Activated naive CD4-positive, alpha-beta T cell treated with Interleukin-2 at 50 U/mL for 16 hours (primary cell): ENCODE data around the gene SARM1.
"Not testable (repeated sequence)": the region's sequence is repeated elsewhere in the genome, so short reads cannot be mapped to it uniquely, and the experiment has no call there.

Source experiments
- DNase-seq: peaks from one replicate; pipeline ENCODE4 v3.0.0-alpha.2; 2020

The SARM1 gene

DNA sequence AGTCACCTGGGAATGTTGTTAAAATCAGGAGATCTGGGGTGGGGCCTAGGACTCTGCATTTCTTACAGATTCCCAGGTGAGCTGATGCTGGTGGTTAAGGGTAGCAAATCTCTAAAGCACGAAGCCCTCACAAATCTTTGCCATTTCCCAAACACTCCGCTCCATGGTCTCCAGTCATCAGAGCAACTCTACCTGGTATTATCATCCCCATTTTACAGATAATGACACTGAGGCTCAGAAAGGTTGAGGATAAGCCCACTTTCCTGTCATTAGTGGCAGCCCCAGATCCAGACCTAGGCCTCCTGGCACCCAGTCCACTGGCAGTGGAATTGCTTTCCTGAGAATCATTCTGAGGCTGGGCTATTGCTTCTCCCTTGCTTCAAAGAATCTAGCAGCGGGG lies 25.8 kb downstream of the SARM1 start:
- DNase-seq, result no peak

DNA sequence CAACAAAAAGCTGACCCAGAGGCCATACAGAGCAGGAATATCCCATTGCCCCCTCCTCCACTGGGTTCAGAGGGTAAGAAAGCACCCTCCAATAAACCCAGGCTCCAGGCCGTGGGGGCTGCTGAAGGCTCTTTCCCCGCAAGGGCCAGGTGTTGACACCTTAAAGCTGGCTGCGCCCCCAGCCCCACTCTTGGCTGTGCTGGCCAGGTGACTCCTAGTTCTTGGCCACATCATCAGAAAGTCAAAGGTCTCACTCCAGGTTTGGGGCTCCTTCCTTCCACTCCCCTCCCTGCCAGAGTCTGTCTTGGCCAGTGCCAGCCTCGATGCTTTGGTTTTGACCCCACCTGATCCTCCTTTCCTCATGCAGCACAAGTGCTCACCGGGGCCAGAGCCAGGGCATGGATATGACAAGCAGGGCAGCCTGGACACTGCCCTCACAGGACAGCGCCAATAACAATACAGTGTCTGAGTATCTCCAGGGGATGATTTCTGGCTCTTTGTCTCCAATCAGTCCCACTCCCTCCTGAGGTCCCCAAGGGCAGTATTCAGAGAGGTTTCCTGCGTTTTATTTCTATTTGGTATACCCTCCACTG lies 26.3 kb downstream of the SARM1 start:
- DNase-seq, result no peak

DNA sequence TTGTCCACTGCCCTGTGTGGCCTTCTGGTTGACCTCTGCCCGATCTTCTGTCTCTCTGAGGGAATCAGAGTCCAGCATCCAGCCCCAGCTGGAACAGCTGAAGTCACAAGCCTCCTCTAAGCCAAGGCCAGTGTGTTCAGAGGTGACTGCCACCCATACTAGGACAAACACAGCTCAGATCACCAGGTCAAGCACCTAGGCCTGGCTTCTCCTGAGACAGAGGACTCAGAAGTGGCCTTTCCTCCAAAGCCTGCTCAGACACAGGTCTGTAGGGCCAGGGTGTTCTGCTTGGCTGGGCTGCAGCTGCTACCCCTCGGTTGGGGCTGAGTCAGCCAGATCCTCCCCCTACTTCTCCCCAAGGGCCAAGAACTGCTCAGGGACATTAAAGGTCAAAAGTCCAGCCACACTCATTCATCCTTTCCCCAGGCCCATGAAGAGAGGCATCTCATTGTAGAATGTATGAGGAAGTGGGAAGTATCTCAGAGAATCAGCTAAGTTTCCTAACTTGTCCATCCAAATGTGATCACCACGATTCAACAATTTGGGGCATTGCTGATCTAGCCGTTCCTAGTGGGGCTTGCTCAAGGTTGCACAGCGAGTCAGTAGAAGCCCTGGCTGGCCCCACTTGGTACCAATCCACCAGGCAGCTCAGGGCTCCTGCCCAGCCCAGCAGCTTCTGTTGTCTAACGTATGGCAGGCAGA lies 26.9 kb downstream of the SARM1 start:
- no peak for DNase-seq

DNA sequence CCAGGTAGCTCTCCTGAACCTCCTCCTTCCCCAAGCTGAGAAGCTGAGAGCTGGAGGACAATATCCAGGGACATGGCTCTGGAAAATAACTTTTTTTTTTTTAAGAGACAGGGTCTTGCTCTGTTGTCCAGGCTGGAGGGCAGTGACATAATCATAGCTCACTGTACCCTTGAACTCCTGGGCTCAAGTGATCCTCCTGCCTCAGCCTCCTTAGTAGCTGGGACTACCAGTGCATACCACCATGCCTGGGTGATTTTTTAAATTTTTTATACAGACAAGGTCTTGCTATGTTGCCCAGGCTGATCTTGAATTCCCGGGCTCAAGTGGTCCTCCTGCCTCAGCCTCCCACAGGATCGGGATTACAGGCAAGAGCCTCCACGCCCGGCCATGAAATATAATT lies 28.3 kb downstream of the SARM1 start:
- no peak for DNase-seq

DNA sequence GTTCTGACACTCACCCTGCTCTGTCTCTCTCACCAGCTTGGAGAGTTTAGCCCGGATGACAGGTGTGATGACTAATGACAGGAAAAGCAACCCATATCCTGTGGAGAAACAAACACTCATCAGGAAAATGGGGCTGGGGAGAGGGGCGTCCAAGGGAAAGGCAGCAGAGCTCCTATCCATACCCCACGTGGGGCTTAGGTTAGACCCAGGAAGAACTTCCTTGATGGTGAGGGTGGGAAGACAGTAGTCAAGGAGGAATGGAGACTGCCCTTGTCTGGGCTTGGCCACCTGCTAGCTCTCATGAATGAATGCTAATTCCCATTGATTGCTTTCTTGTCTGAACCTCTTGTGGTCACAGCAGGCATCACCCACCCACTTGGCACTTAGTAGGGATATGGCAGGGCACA lies 30.7 kb downstream of the SARM1 start:
- no peak for DNase-seq

DNA sequence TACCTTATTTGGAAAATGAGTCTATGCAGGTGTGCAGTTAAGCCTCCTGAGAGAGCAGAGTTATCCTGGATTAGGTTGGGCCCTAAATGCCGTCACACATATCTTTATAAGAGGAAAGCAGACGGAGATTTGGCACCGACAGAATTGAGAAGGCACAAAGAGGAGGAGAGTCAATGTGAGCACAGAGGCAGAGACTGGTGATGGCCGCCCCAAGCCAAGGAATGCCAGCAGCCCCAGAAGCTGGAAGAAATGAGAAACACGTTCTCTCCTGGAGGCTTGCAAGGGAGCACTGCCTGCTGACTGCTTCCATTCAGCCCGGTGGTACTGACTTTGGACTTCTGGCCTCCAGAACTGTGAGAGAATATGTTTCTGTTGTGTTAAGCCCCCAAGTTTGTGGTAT lies 31.4 kb downstream of the SARM1 start:
- no peak for DNase-seq

DNA sequence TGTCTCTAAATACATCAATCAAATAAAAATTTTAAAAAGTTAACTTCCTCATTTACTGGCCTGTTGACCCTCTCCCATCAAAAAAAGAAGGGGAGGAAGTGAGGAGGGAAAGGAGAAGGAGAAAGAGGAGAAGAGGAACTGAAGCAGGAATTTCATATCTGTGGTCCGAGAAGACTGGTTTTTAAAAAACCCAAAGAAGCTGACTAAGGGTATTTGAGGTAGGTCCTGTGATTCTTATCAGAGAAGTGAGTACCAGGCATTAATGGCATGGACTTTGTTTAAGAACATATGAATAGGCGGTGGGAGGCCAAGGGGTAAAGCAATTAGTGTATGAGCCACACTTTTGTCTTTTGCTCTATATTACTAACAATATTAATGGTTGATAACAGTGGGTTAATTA lies 32.5 kb downstream of the SARM1 start:
- no peak for DNase-seq

DNA sequence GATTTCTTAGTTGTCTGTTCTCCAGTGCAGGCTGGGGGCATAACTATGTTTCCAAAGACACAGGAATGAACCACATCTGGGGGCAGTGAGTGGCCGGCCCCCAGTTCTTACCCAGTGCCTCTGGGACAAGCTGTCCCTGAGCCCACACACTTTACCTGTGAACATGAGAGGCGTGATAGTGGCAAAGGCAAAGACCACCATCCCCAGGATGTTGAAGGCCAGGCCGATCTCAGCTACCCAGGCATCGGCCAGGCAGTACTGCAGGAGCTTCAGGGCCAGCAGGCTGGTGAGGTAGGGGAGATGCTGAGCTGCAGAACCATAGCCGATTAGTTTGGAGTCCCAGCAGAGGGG lies 32.9 kb downstream of the SARM1 start:
- no peak for DNase-seq

DNA sequence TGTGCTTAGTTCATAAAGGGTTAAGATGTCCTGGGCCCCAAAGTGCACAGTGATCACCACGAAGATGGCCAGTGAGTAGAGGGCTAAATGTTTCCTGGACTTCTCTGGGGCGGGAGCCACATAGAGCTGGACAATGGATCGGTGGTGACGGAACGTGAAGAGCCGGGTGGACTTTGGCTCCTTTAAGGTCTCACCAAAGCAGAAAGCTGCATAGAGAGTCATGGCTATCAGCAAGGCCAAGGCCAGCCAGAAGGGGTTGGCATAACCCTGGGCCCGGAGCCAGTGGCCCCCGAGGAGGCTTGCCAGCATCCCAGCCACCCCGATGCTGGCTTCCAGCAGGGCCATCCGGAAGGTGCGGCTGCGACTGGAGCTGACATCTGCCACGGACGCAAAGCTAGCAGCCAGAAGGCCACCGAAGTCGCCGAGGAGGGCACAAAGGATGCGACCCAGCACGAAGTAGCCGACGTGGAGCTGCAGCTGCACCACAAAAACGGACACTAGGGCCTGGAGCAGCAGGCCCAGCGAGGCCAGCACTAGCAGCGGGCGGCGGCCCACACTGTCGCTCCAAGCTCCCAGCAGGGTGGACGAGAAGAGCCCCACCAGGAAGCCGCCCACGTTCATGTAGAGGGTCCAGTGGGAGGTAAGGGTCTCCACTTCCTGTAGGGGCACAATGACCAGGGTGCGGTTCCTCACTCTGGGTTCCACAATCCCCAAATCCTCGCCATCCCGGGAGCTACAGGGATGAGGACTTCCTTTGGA lies 33.5 kb downstream of the SARM1 start:
- no peak for DNase-seq

DNA sequence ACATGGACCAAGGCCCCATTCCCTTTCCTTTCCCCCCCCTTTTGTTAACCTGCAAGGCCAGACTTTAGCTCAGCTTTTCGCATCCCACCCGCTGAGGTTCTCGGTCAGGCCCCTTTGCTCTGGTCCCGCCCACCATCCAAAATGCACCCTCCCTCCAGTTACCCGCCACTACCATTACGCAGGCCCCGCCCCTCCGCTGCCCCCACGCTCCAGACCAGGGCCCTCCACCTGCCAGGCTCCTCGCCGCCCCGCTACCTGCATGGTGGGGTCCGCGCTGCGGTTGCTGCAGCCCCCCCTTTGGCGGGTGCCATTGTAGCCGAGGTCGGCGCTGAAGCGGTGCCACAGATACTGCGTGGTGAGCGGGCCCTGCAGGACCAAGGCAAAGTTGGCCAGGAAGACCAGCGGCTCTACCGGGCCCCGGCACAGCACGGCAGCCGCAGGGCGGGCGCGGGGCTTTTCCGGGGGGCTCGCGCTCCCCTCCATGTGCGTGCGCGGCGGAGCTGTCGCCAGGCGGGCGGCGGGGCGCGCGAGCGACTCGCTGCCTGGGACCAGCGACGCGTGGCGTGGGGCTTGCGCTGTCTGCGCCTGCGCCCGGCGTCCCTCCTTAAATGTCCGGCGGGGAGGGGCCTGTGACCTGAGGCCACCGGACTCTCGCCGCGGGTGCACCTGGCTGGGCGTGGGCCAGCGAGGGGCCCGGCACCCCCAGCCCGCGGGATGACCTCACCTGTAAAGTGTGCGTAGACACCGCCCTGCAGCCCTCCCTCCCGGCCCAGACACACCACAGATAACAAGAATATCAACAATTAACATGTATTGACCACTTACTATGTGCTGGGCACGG lies 34.4 kb downstream of the SARM1 start, which contains the start of gene SLC46A1:
TSS of gene SLC46A1 (minus strand) at position 581 of the 841 bp plus-strand sequence. CDS start at position 483, 98 bp downstream.
- peak; percentile 63 for DNase-seq

DNA sequence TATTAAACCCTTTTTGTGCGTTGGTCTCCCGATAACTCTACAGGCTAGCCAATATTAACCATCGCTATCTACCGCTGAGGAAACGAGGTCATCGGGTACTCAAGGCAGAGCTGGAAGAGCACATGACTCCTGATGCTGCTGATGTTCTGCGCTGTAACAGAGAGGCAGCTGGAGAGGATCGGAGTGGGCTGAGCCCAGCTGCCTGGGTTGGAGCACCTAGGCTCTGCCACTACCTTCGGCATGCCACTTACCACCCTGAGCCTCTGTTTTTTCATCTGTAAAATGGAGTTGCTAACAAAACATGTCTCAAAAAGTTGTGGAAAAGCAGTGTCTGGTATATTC lies 35.0 kb downstream of the SARM1 start:
- no peak for DNase-seq

DNA sequence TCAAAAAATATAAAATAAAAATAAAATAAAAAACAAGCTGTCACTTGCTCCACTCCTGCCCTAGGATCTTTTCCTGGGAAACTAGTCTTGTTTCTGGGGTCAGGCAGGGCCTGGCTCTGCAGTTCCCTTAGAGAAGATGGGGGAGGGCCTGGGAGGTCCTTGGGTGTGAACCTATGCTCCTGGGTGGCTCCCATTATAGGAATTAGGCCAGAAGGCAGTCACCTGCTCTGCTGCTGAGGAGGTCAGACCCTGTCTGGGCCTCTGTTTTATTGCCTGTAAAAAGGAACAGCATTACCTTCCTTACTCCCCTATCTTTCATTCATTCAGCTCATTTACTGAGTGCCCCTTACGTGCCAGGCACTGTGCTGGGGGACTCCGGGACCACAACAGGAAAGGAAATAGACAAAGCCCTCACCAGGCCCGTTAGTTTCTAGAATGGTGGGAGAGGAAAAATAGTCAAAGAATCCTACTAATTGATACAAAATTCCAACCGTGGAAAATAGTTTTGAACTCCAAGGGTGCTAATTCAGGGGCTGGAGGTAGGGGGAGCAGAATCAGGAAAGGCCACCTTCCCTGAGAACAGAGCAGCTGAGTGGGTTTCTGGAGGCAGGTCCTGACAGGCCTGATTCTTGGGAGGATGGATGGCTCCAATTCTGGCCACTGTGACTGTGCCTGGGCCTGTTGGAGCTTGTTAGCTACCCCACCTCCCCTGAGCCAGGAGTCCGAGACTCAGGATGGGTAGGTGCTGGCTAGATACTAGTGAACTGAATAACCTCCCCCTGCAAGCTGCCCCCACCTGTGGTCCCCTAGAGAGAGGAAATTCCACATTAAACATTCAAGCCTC lies 35.9 kb downstream of the SARM1 start:
- DNase-seq, result no peak

DNA sequence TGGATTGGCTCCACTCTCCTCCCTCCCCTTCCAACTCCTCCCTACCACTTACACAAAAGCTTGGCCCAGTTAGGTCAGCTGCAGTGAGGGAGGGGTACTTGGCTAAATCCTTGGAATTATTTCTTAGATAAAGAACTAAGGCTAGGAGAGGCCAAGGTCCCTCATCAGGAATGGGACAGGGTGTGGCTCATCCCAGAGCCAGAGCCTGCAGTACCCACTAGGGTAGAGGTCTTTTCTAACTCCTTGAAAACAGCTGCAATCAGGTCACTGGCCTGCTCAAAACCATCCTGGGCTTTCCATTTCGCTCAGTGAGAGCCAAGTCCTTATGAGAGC lies 36.4 kb downstream of the SARM1 start:
- DNase-seq, result no peak

DNA sequence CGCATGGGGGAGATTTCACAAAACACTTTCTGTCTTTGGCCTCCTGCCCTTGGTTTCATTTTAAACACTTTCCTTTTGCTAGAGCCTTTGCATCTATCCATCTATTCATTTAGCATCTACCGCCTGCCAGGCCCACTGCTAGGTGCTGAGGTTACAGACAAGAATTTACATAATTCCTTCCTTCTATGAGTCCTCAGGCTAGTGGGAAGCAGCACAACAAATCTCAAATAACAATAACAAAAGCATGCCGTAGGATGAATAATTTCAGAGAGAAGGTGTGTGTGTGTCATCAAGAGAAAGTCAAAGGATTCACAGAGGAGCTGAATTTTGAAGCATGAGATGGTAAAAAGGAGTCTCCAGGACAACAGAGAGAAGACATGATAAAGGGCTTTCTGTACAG lies 40.6 kb downstream of the SARM1 start:
- DNase-seq, result no peak

DNA sequence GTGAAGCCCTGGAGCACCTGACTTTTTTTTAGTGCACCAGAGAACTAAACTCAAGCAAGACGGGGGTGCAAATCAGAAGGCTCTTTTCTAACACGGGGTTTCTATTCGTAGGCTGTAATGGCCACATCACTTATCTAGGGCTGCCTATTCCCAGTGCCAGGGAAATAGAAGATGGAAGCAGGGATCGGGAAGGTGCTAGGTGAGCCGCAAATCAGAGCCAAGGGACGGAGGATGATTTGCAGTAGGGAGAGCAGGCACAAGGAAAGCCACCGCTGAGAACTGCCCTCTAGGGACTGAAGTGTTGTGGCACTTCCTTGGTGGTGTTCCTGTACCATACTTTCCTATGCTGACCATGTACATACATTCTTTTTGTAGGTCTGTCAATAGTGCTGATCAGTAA lies 42.3 kb downstream of the SARM1 start:
- no peak for DNase-seq

DNA sequence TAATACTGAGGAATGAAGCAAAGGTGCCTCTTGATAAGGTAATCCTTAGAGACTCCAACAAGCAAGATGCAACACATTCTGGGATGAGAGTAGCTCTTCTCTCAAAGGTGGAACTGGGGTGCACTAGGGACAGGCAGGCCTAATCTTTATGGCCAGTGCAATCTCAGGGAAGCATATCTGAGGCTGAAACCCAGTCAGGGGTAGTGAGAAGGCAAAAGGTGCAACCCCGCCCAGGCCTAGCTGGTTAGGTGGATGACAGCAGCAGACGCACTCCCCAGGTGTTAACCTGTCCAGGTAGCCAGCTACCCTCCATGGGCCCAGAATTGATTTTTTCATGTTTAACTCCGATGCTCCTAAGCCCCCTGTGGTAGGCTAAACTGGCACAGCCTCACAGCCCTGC lies 44.4 kb downstream of the SARM1 start:
- no peak for DNase-seq

DNA sequence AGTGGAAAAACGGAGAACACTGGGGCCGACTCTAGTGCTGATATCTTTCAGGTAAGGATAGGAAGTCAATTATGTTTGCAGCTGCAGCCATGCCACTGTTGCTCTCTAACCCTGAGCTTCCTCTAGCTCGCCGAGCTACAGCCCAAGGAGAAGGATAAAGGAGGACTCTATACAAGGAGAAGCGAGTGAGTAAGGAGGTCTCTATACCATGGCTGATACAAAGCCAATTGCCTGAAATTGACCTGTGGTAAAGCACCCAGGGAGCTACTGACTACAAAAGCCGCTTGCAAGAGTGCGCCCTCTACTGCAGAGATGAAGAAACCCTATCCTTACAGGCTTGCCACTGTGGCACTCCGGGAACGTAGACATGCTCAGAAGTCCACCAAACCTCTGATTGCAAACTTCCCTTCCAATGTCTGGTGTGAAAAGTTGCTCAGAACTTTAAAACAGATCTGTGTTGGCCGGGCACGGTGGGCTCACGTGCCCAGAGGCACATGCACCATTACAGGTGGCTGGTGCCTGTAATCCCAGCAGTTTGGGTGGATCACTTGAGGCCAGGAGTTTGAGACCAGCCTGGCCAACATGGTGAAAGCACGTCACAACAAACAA lies 45.3 kb downstream of the SARM1 start:
- peak; percentile 52 for DNase-seq

DNA sequence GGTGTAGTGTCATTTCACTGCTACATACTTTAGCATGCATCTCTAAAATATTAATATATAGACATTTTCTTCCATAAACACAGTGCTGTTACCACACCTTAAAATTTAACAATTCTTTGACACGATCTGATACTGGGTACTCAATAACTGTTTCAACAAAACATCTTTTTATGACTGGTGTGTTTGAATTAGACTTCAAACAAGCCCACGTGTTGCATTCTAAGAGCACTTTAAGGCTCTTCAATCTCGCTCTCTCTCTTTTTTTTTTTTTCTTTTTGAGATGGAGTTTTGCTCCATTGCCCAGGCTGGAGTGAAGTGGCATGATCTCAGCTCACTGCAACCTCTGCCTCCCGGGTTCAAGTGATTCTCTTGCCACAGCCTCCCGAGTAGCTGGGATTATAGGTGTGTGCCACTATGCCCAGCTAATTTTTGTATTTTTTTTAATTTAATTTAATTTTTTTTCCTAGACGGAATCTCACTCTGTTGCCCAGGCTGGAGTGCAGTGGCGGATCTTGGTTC lies 50.4 kb downstream of the SARM1 start:
- no peak for DNase-seq

DNA sequence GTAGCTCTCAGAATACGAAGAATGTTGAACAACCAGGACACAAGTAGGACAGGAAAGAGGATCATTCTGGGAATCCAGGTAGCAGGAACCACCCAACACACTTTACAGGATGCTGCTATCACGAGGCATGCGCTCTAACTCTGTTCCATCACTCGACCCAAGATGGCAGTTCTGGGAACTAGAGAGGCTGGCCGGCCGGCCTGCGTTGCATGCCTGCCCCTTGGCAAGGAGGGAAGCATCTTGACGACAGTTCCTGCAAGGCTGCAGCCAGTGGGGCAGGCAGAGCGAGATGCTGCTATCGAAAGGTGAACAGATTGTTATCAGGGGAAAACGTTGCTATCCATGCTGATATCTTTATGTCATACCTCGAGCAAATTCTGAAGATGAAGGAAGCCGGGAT lies 53.7 kb downstream of the SARM1 start:
- no peak for DNase-seq

DNA sequence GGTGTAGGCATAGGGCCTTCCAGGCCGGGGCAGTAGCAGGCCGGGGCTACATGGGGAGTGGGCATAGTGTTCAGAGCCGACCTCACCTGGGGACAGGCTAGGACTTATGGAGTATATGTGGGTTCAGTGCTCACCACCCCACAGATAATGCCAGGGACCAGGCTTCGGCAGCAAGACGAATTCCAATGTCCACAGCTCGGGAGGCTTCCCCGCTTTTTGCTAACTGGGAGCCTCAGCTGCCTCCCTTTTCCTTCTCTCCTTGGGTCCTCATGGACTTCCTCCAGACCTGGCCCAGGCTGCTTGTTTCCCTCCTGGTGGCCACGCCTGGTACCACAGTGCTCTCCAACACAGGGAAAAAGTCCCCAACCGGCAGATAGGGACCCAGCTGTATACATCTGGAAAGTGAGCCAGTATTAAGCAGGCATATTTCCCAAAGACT lies 54.6 kb downstream of the SARM1 start:
- no peak for DNase-seq

DNA sequence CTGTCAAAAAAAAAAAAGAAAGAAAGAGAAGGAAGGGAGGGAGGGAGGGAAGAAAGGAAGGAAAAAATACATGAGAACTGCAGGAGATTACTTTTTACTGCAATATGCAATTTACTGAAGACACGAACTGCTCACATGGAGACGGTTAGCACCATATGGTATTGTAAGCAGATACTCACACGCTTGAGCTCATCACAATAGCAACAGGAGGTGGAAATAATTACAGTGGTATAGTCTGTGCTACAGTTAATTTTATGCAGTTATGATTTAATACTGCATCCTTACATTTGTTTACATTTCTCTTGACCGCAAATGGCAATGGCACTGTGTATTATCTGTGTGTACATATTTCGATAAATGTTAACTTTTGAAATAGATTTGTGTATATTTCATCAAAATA lies 55.9 kb downstream of the SARM1 start:
- DNase-seq, result no peak

DNA sequence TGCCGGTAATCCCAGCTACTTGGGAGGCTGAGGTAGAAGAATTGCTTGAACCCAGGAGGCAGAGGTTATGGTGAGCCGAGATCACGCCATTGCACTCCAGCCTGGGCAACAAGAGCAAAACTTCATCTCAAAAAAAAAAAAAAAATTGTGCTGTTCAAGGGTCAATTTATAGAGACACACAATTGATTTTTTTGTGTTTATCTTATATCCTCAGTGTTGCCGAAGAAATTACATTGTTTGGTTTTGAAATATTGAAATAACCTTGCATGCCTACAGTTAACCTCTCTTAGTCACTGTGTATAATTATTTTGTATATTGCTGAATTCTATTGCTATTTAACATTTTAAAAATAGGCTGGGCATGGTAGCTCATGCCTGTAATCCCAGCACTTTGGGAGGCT lies 56.5 kb downstream of the SARM1 start:
- not testable (repeated sequence) for DNase-seq
